Upper lobe of left lung (tissue), 4 donors: Measurements from ENCODE around the gene TPP2.

Experiments used
- POLR2A ChIP-seq, 4 donors: fragments of 450-650 bp; IDR thresholded peaks; one replicate each; pipeline ENCODE4 v1.5.1; 2016 to 2017; ENCODE audit warnings: antibody characterized with exemption in 4 of 4, mild to moderate bottlenecking in 2 of 4
- TF ChIP-seq, protein P1 (sequence below), 6 experiments: fragments of 450-650 bp in 4 of 6; fragments of 200-600 bp in 2 of 6; sonication (generic) in 2 of 6; IDR thresholded peaks; one replicate each; pipeline ENCODE4 v1.5.1; 2016 to 2019; ENCODE audit warnings: antibody characterized with exemption in 6 of 6

DNA sequence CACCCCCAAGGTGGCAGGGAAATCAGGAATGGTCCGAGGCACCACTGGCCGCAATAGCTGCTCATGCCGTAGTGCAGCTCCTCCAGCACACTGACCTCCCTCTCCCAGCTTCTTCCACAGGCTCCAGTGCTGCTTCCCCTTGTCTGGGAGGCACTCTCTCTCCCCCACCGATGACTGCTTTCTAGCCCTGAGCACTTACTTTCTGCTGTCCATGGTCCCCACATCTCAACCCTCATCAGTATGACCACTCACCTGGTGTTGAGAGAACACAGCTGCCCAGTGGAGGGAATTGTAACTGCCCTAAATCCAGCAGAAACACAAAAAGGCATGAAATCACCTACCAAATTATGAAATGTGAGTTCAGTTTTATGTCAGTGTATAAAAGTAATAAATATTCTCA is 28.9 kb upstream of the TPP2 start:
- TF ChIP-seq, protein P1, sequence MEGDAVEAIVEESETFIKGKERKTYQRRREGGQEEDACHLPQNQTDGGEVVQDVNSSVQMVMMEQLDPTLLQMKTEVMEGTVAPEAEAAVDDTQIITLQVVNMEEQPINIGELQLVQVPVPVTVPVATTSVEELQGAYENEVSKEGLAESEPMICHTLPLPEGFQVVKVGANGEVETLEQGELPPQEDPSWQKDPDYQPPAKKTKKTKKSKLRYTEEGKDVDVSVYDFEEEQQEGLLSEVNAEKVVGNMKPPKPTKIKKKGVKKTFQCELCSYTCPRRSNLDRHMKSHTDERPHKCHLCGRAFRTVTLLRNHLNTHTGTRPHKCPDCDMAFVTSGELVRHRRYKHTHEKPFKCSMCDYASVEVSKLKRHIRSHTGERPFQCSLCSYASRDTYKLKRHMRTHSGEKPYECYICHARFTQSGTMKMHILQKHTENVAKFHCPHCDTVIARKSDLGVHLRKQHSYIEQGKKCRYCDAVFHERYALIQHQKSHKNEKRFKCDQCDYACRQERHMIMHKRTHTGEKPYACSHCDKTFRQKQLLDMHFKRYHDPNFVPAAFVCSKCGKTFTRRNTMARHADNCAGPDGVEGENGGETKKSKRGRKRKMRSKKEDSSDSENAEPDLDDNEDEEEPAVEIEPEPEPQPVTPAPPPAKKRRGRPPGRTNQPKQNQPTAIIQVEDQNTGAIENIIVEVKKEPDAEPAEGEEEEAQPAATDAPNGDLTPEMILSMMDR (IDR thresholded peaks at IDR 0.05) = no peak
- no peak for TF ChIP-seq POLR2A (IDR thresholded peaks at IDR 0.05)
